GM15510 (cell line): ENCODE results near the gene FOXP1.

Experiments
- POLR2A ChIP-seq: IDR thresholded peaks from 3 replicates; pipeline ENCODE4 v1.6.1; 2011; ENCODE audit warnings: borderline replicate concordance; ENCODE audit not compliant: insufficient read length; ENCODE audit errors: extremely low read depth

The FOXP1 gene

GRCh38 chr3:71235846-71236245 is 347.7 kb downstream of the FOXP1 start:
- no peak for TF ChIP-seq POLR2A

GRCh38 chr3:71232895-71233294 is 350.6 kb downstream of the FOXP1 start:
- TF ChIP-seq POLR2A: no peak

- no peak for TF ChIP-seq POLR2A
Observed at GRCh38 chr3:71232175-71232679, 351.3 kb downstream of the FOXP1 start.

- TF ChIP-seq POLR2A: no peak
Observed at GRCh38 chr3:71231680-71232079, 351.8 kb downstream of the FOXP1 start.

GRCh38 chr3:71229905-71230657 is 353.4 kb downstream of the FOXP1 start:
- no peak for TF ChIP-seq POLR2A

GRCh38 chr3:71228156-71228866 is 355.2 kb downstream of the FOXP1 start:
- no peak for TF ChIP-seq POLR2A

GRCh38 chr3:71227270-71227661 is 356.3 kb downstream of the FOXP1 start:
- TF ChIP-seq POLR2A: no peak

- no peak for TF ChIP-seq POLR2A
Observed at GRCh38 chr3:71226565-71227269, 356.8 kb downstream of the FOXP1 start.

GRCh38 chr3:71225951-71226564 is 357.5 kb downstream of the FOXP1 start:
- no peak for TF ChIP-seq POLR2A

GRCh38 chr3:71225002-71225684 is 358.4 kb downstream of the FOXP1 start:
- TF ChIP-seq POLR2A: no peak

- TF ChIP-seq POLR2A: no peak
Observed at GRCh38 chr3:71219744-71220638, 363.5 kb downstream of the FOXP1 start.

GRCh38 chr3:71218508-71218907 is 365.0 kb downstream of the FOXP1 start:
- no peak for TF ChIP-seq POLR2A

- no peak for TF ChIP-seq POLR2A
Observed at GRCh38 chr3:71217640-71218222, 365.8 kb downstream of the FOXP1 start.
